T-helper 9 cell (primary cell): ENCODE measurements around the gene KCNMA1.

ENCODE experiments used
- DNase-seq: peaks from one replicate; pipeline ENCODE4 v3.0.0-alpha.2; 2020

KCNMA1 gene

GRCh38 chr10:77631241-77631640 lies 6.4 kb downstream of the KCNMA1 start:
- DNase-seq, result no peak

- DNase-seq, result no peak
Measured at GRCh38 chr10:77630507-77630848, 7.1 kb downstream of the KCNMA1 start.

GRCh38 chr10:77629775-77630506 lies 7.7 kb downstream of the KCNMA1 start:
- DNase-seq, result no peak

- DNase-seq, result no peak
Measured at GRCh38 chr10:77628906-77629730, 8.5 kb downstream of the KCNMA1 start.

GRCh38 chr10:77626266-77626935 lies 11.2 kb downstream of the KCNMA1 start:
- no peak for DNase-seq

- no peak for DNase-seq
Measured at GRCh38 chr10:77625379-77625778, 12.2 kb downstream of the KCNMA1 start.

- DNase-seq, result no peak
Measured at GRCh38 chr10:77622889-77623291, 14.7 kb downstream of the KCNMA1 start.

GRCh38 chr10:77620731-77621130 lies 16.9 kb downstream of the KCNMA1 start:
- no peak for DNase-seq

- DNase-seq, result no peak
Measured at GRCh38 chr10:77619964-77620703, 17.5 kb downstream of the KCNMA1 start.

- DNase-seq, result no peak
Measured at GRCh38 chr10:77618117-77618516, 19.5 kb downstream of the KCNMA1 start.

GRCh38 chr10:77616766-77617165 lies 20.8 kb downstream of the KCNMA1 start:
- DNase-seq, result no peak

GRCh38 chr10:77614778-77615625 lies 22.6 kb downstream of the KCNMA1 start:
- DNase-seq, result no peak

- DNase-seq, result no peak
Measured at GRCh38 chr10:77613476-77614130, 24.0 kb downstream of the KCNMA1 start.

GRCh38 chr10:77611670-77612069 lies 25.9 kb downstream of the KCNMA1 start:
- no peak for DNase-seq

- DNase-seq, result no peak
Measured at GRCh38 chr10:77611221-77611620, 26.4 kb downstream of the KCNMA1 start.

- no peak for DNase-seq
Measured at GRCh38 chr10:77609781-77610272, 27.8 kb downstream of the KCNMA1 start.

GRCh38 chr10:77608281-77608680 lies 29.3 kb downstream of the KCNMA1 start:
- DNase-seq, result no peak

GRCh38 chr10:77606751-77607150 lies 30.9 kb downstream of the KCNMA1 start:
- DNase-seq, result no peak

GRCh38 chr10:77605466-77605865 lies 32.1 kb downstream of the KCNMA1 start:
- no peak for DNase-seq

- DNase-seq, result no peak
Measured at GRCh38 chr10:77604941-77605351, 32.7 kb downstream of the KCNMA1 start.

- no peak for DNase-seq
Measured at GRCh38 chr10:77604063-77604462, 33.5 kb downstream of the KCNMA1 start.
